ENCODE results near the gene GKN1.
A peak's percentile ranks its signal among the peaks of the same experiment; 100 is the strongest.

The GKN1 gene

DNA sequence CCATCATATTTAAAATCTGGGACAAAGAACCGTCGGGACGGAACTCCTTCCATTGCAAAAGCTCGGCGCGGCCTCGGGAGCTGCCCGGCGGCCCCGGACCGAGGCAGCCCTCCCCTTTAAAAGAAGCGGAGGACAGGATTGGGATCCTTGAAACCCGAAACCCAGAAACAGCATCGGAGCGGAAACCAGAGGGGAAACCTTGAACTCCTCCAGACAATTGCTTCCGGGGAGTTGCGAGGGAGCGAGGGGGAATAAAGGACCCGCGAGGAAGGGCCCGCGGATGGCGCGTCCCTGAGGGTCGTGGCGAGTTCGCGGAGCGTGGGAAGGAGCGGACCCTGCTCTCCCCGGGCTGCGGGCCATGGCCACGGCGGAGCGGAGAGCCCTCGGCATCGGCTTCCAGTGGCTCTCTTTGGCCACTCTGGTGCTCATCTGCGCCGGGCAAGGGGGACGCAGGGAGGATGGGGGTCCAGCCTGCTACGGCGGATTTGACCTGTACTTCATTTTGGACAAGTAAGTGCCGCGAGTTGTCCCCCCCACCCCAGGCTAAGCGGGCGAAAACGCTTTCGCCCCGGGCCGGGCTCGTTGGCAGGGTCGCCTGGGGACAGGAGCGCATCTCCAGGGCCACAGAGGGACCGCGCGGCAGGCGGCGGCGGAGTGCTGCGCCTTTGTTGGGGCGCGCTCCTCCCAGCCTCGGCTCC is 38.9 kb downstream of the GKN1 start, which contains the start of gene ANTXR1:
TSS of gene ANTXR1 (plus strand) at position 38 of the 698 bp plus-strand sequence. CDS start at position 359, 321 bp downstream.
- Histone ChIP-seq H3K27ac (ENCODE audit: low read length) (peak within 1 kb of the TSS; percentile 76), H3K4me2 (ENCODE audit: insufficient read depth, low read length) (peak within 1 kb of the TSS; percentile 91), H3K9ac (ENCODE audit: low read depth, low read length) (peak within 1 kb of the TSS; percentile 90)

GRCh38 chr2:69013840-69014821 is 39.7 kb downstream of the GKN1 start:
- peak overlapping the region; percentile 76 for H3K27ac ChIP-seq (ENCODE audit: low read length)

More for the DNA sequence above, 38.9 kb downstream of the GKN1 start, which contains the start of gene ANTXR1:
- no peaks in the 10 kb centered on the region; the same call in 1 of the 2 replicates for H3K36me3 ChIP-seq (ENCODE audit: insufficient read depth, low read length)
- H2AFZ ChIP-seq (ENCODE audit: low read depth, low read length): peak within 1 kb of the TSS; percentile 99
- ATAC-seq (ENCODE audit: insufficient read depth, low read depth) (peak; percentile 87), DNase-seq (peak; percentile 80)
- H4K20me1 ChIP-seq (ENCODE audit: insufficient read depth, low read length): peaks cover 10% of the 10 kb centered on the region; the same call in 1 of the 2 replicates
- no peak for TF ChIP-seq EZH2 (IDR thresholded peaks at IDR 0.05; ENCODE audit: borderline replicate concordance, low read depth, low read length, severe bottlenecking)
- TF ChIP-seq, protein P1, sequence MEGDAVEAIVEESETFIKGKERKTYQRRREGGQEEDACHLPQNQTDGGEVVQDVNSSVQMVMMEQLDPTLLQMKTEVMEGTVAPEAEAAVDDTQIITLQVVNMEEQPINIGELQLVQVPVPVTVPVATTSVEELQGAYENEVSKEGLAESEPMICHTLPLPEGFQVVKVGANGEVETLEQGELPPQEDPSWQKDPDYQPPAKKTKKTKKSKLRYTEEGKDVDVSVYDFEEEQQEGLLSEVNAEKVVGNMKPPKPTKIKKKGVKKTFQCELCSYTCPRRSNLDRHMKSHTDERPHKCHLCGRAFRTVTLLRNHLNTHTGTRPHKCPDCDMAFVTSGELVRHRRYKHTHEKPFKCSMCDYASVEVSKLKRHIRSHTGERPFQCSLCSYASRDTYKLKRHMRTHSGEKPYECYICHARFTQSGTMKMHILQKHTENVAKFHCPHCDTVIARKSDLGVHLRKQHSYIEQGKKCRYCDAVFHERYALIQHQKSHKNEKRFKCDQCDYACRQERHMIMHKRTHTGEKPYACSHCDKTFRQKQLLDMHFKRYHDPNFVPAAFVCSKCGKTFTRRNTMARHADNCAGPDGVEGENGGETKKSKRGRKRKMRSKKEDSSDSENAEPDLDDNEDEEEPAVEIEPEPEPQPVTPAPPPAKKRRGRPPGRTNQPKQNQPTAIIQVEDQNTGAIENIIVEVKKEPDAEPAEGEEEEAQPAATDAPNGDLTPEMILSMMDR (IDR thresholded peaks at IDR 0.05; ENCODE audit: borderline replicate concordance, extremely low read depth, low read length, poor library complexity, severe bottlenecking): no peak
- peaks cover 24% of the 10 kb centered on the region for H3K4me1 ChIP-seq (ENCODE audit: insufficient read depth, low read length)
- H3K27me3 ChIP-seq (ENCODE audit: insufficient read depth, low read length, poor library complexity): peaks cover 5% of the 10 kb centered on the region
- no peaks in the 10 kb centered on the region for H3K9me3 ChIP-seq (ENCODE audit: insufficient read depth, low read length, severe bottlenecking)
- peaks cover 38% of the 10 kb centered on the region for H3K79me2 ChIP-seq (ENCODE audit: insufficient read depth, low read length)
- peak within 1 kb of the TSS; percentile 88 to 99 for H3K4me3 ChIP-seq (ENCODE audit: low read depth in 1 of 2, low read length in 2 of 2)

GRCh38 chr2:69017080-69017479 is 42.6 kb downstream of the GKN1 start:
- Histone ChIP-seq H3K36me3 (ENCODE audit: insufficient read depth, low read length) (no peaks in the 10 kb centered on the region; the same call in 1 of the 2 replicates), H3K4me3 (ENCODE audit: low read depth in 1 of 2, low read length in 2 of 2) (no peak overlapping the region), H3K4me1 (ENCODE audit: insufficient read depth, low read length) (peaks cover 24% of the 10 kb centered on the region), H2AFZ (ENCODE audit: low read depth, low read length) (no peak overlapping the region), H4K20me1 (ENCODE audit: insufficient read depth, low read length) (peaks cover 10% of the 10 kb centered on the region; the same call in 1 of the 2 replicates), H3K9ac (ENCODE audit: low read depth, low read length) (no peak overlapping the region), H3K9me3 (ENCODE audit: insufficient read depth, low read length, severe bottlenecking) (no peaks in the 10 kb centered on the region), H3K79me2 (ENCODE audit: insufficient read depth, low read length) (peaks cover 56% of the 10 kb centered on the region), H3K27ac (ENCODE audit: low read length) (no peak overlapping the region), H3K27me3 (ENCODE audit: insufficient read depth, low read length, poor library complexity) (peaks cover 5% of the 10 kb centered on the region), H3K4me2 (ENCODE audit: insufficient read depth, low read length) (peak overlapping the region; percentile 25; the same call in 1 of the 2 replicates)
- DNase-seq (no peak), ATAC-seq (ENCODE audit: insufficient read depth, low read depth) (no peak)
- TF ChIP-seq, protein P1 (IDR thresholded peaks at IDR 0.05; ENCODE audit: borderline replicate concordance, extremely low read depth, low read length, poor library complexity, severe bottlenecking): no peak
- no peak for TF ChIP-seq EZH2 (IDR thresholded peaks at IDR 0.05; ENCODE audit: borderline replicate concordance, low read depth, low read length, severe bottlenecking)

More at GRCh38 chr2:69013840-69014821, 39.7 kb downstream of the GKN1 start:
- H3K36me3 ChIP-seq (ENCODE audit: insufficient read depth, low read length): no peaks in the 10 kb centered on the region; the same call in 1 of the 2 replicates
- peak overlapping the region; percentile 90 for H3K9ac ChIP-seq (ENCODE audit: low read depth, low read length)
- peak overlapping the region; percentile 88 to 99 for H3K4me3 ChIP-seq (ENCODE audit: low read depth in 1 of 2, low read length in 2 of 2)
- H3K79me2 ChIP-seq (ENCODE audit: insufficient read depth, low read length): peaks cover 41% of the 10 kb centered on the region
- peak; percentile 36 for DNase-seq
- ATAC-seq (ENCODE audit: insufficient read depth, low read depth): no peak; the same call in 2 of the 3 replicates
- no peaks in the 10 kb centered on the region for H3K9me3 ChIP-seq (ENCODE audit: insufficient read depth, low read length, severe bottlenecking)
- H3K4me1 ChIP-seq (ENCODE audit: insufficient read depth, low read length): peaks cover 24% of the 10 kb centered on the region
- peaks cover 5% of the 10 kb centered on the region for H3K27me3 ChIP-seq (ENCODE audit: insufficient read depth, low read length, poor library complexity)
- H2AFZ ChIP-seq (ENCODE audit: low read depth, low read length): peak overlapping the region; percentile 99
- peak overlapping the region; percentile 91 for H3K4me2 ChIP-seq (ENCODE audit: insufficient read depth, low read length)
- no peak for TF ChIP-seq EZH2 (IDR thresholded peaks at IDR 0.05; ENCODE audit: borderline replicate concordance, low read depth, low read length, severe bottlenecking)
- TF ChIP-seq, protein P1 (IDR thresholded peaks at IDR 0.05; ENCODE audit: borderline replicate concordance, extremely low read depth, low read length, poor library complexity, severe bottlenecking): no peak
- peaks cover 10% of the 10 kb centered on the region; the same call in 1 of the 2 replicates for H4K20me1 ChIP-seq (ENCODE audit: insufficient read depth, low read length)
